Nasal cavity respiratory epithelium epithelial cell of viscerocranial mucosa (primary cell): ENCODE measurements around the gene NAPB. TPM values are rescaled to one million over a fixed set of nuclear protein-coding genes. Genes with fewer than 3 reads are reported as not detected.

ENCODE experiments used
- total RNA-seq: library from RNA; depleted of rRNA; stranded (reverse); fragments of >200 nt; gene quantifications from 2 replicates; pipeline ENCODE4 v1.2.3, GENCODE V29; 2014

Gene NAPB
- total RNA-seq: 10.6 and 13.0 TPM in 2 replicates

DNA sequence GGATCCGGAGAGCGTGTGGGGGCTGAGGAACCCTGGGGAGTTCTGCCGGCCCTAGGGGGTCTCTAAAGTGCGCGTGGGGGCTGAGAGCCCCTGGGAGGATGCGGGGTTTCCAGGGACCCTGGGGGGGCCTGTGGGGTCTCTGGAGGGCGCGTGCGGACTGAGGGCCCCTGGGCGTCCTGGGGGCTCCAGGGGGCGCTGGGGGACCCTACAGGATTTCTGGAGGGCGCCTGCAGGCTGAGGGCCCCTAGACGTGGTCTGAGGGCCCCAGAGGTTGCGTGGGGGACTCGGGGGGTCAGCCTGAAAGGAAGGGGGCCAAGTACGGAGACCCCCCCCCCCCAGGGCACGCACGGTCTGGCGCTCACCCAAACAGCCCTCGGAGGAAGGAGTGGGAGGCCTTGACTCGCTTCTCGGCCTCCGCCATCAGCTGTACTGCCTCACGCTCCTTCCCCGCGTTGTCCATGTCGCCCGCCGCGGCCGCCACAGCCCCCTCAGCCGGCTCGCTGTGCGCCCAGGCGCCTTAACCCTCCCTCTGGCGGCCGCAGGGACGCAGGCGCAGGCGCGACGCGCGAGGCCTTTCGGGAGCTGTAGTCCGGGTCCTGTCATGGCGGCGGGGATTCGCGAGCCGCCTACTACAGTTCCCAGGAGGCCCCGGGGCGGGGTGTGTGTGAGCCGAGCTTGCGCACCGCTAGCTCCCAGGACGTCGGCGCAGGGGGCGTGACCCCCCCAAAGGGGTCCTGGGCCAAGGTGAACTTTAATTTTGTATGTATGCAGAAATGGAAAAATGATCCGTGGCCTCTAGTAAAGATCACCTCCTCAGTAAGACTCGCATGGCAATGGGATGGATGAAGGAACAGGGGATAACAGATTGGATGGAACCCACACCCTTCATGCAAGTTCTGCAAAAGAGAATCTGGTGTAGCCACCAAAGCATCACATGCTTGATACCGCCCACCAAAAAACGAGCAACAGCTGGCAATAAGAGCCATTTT lies at the start of gene NAPB:
Gene NAPB, minus strand, starts transcription at position 546 of the 989 bp plus-strand sequence. Its CDS starts 86 bp downstream, at position 460.

DNA sequence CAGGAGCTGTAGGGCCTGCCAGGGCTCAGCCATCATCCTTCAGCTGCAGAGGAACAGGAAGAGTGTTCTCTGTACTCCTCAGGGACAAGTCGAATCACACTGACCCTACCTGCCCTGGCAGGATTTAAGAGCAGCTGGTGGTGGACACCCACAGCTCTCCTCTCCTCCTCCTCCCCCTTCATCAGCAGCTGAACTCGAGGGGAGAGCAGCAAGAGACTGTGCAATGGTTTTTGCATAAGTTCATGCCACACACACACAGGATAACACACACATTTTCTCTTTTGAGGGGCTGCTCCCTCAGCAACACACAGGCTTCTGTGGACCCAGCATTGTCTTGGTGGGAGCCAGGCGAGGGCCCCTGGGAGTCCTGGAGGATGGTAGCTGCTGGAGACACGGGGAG lies 31.5 kb upstream of the NAPB start, which contains the start of gene CST11:
Gene CST11, minus strand, starts transcription at position 101 of the 400 bp plus-strand sequence. Its CDS starts 65 bp downstream, at position 36.

GRCh38 chr20:23361476-23362391 lies 59.6 kb downstream of the NAPB start, which contains the start of gene GZF1:
TSS of gene GZF1 (plus strand) at chr20:23362182. CDS start at chr20:23364384, 2,202 bp downstream.

DNA sequence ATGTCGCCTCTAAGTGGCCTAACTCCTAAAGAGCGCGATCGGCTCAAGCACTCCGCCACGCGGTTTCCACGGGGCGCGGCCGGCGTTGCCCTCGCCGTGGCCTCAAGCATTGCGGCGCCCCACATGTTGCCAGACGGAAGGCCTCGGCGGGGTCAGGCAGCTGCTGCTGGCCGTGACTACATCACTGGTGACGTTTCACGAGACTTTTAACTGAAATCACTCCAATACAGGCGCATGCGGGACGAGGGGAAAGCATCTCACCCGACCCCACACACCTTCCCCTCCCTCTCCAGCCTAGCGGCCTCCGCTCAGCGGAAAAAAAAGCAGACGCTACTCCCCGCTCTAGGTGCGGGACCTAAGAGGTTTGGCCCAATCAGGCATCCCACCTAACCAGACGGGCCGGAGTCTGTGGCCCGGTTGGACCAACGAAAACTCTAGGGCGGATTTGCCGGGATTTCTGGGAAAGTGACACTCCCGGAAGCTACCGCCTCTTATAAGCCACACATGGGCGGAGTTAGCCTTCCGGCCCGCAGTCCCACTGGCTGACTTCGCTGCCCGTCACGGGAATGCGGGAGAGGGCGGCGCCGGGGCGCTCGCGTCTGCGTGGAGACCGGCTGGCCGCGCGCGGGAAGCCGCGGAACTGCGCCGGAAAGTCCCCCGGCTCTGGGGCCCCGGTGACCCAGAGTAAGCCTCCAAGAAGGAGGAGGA lies 70.9 kb downstream of the NAPB start, which contains the start of gene NXT1:
Gene NXT1, plus strand, starts transcription at position 596 of the 708 bp plus-strand sequence. CDS start 3,251 bp downstream, outside the sequence.

Other genes with a start within 250 kb of the NAPB start
- gene NXT1, start 70.7 kb downstream of the NAPB start, total RNA-seq: 36.4 and 63.6 TPM in 2 replicates
- 43.7 and 56.4 TPM in 2 replicates for gene GZF1, start 59.3 kb downstream of the NAPB start, total RNA-seq
- gene CSTL1, start 18.2 kb upstream of the NAPB start, total RNA-seq: not detected in 2 replicates
- not detected in 2 replicates for gene CST11, start 31.4 kb upstream of the NAPB start, total RNA-seq
- gene CST8, start 69.6 kb upstream of the NAPB start, total RNA-seq: not detected in 2 replicates
- gene CST9L, start 147.0 kb upstream of the NAPB start, total RNA-seq: not detected in 2 replicates
- not detected in 2 replicates for gene CST9, start 184.4 kb upstream of the NAPB start, total RNA-seq
- 84.1 and 226 TPM in 2 replicates for gene CST3, start 216.5 kb upstream of the NAPB start, total RNA-seq